CD14-positive monocyte (primary cell): ENCODE measurements around the gene IGSF22. TPM values are rescaled to one million over a fixed set of nuclear protein-coding genes. Genes with fewer than 3 reads are reported as not detected.
A peak's percentile ranks its signal among the peaks of the same experiment; 100 is the strongest.

Source experiments
- DNase-seq, 3 donors: peaks; one replicate each; pipeline ENCODE4 v3.0.0-alpha.2; 2011 to 2022
- H2AFZ ChIP-seq: 2 replicates; pipeline ENCODE4 v1.6.0; 2012; ENCODE audit warnings: mild to moderate bottlenecking, low read depth, low read length, inconsistent platforms; ENCODE audit not compliant: insufficient read depth, poor library complexity, severe bottlenecking
- H3K27ac ChIP-seq, 2 donors: 1 replicate in 1 of 2; 2 replicates in 1 of 2; pipeline ENCODE4 v1.5.1; 2012 to 2013; ENCODE audit warnings: low read length in 2 of 2, control low read depth in 1 of 2, inconsistent platforms in 1 of 2, low read depth in 1 of 2, mild to moderate bottlenecking in 1 of 2
- H3K27me3 ChIP-seq, 2 donors: one replicate each; pipeline versions ENCODE4 v1.6.0 to v1.6.1; 2011 to 2013; ENCODE audit warnings: low read length in 2 of 2; ENCODE audit not compliant: control insufficient read depth in 2 of 2, insufficient read depth in 2 of 2
- H3K36me3 ChIP-seq, 2 donors: replicated peaks in 1 of 2; 1 replicate in 1 of 2; 2 replicates in 1 of 2; pipeline versions ENCODE4 v1.5.1 to v1.6.1; 2012 to 2013; ENCODE audit warnings: low read length in 2 of 2, control low read depth in 1 of 2, inconsistent platforms in 1 of 2, mild to moderate bottlenecking in 1 of 2; ENCODE audit not compliant: insufficient read depth in 2 of 2, control insufficient read depth in 1 of 2
- H3K4me1 ChIP-seq, 2 donors: 1 replicate in 1 of 2; 2 replicates in 1 of 2; pipeline versions ENCODE4 v1.5.1 to v1.6.1; 2012 to 2013; ENCODE audit warnings: low read length in 2 of 2, control low read depth in 1 of 2, inconsistent platforms in 1 of 2, mild to moderate bottlenecking in 1 of 2, moderate library complexity in 1 of 2; ENCODE audit not compliant: insufficient read depth in 2 of 2, control insufficient read depth in 1 of 2
- H3K4me2 ChIP-seq: replicated peaks from 2 replicates; pipeline ENCODE3; 2012; ENCODE audit warnings: low read length, moderate library complexity, mild to moderate bottlenecking; ENCODE audit not compliant: poor library complexity, severe bottlenecking; ENCODE audit errors: extremely low read depth
- H3K4me3 ChIP-seq, 3 experiments: fragments of 200-600 bp in 1 of 3; sonication (generic) in 1 of 3; replicated peaks in 1 of 3; 1 replicate in 2 of 3; 2 replicates in 1 of 3; pipeline ENCODE4 v1.5.1; 2011 to 2013; ENCODE audit warnings: low read length in 3 of 3, mild to moderate bottlenecking in 3 of 3, control low read depth in 2 of 3, low read depth in 2 of 3, inconsistent platforms in 1 of 3, moderate library complexity in 1 of 3
- H3K79me2 ChIP-seq: 2 replicates; pipeline ENCODE4 v1.6.0; 2012; ENCODE audit warnings: mild to moderate bottlenecking, control low read depth, inconsistent platforms, low read length, moderate library complexity; ENCODE audit not compliant: insufficient read depth
- H3K9ac ChIP-seq: 2 replicates; pipeline ENCODE4 v1.6.0; 2017; ENCODE audit warnings: low read length, mild to moderate bottlenecking; ENCODE audit not compliant: insufficient read depth, poor library complexity, severe bottlenecking
- H3K9me3 ChIP-seq, 2 donors: replicated peaks in 1 of 2; 1 replicate in 1 of 2; 2 replicates in 1 of 2; pipeline versions ENCODE4 v1.5.1 to v1.6.1; 2012 to 2013; ENCODE audit warnings: low read length in 2 of 2, control low read depth in 1 of 2; ENCODE audit not compliant: control insufficient read depth in 1 of 2, insufficient read depth in 1 of 2
- H4K20me1 ChIP-seq: 2 replicates; pipeline ENCODE4 v1.6.0; 2012; ENCODE audit warnings: mild to moderate bottlenecking, low read length, control low read depth, moderate library complexity; ENCODE audit not compliant: insufficient read depth
- H3K27ac Mint-ChIP-seq, 7 donors: one replicate each; pipeline ENCODE4 v1.8.0; 2020; ENCODE audit warnings: mild to moderate bottlenecking in 7 of 7, mixed read lengths in 7 of 7, moderate library complexity in 6 of 7, inconsistent platforms in 2 of 7
- H3K27me3 Mint-ChIP-seq, 3 donors: one replicate each; pipeline ENCODE4 v1.8.0; 2021 to 2022; ENCODE audit warnings: low read depth in 3 of 3, mild to moderate bottlenecking in 3 of 3, mixed read lengths in 3 of 3, moderate library complexity in 3 of 3, inconsistent platforms in 1 of 3
- H3K36me3 Mint-ChIP-seq, 2 donors: one replicate each; pipeline ENCODE4 v1.8.0; 2020; ENCODE audit warnings: mixed read lengths in 2 of 2, inconsistent platforms in 1 of 2, mild to moderate bottlenecking in 1 of 2
- H3K4me1 Mint-ChIP-seq: one replicate; pipeline ENCODE4 v1.8.0; 2020; ENCODE audit warnings: mild to moderate bottlenecking, mixed read lengths
- H3K4me3 Mint-ChIP-seq, 2 donors: one replicate each; pipeline ENCODE4 v1.8.0; 2020; ENCODE audit warnings: mild to moderate bottlenecking in 2 of 2, mixed read lengths in 2 of 2, moderate library complexity in 1 of 2
- H3K9me3 Mint-ChIP-seq, 7 donors: one replicate each; pipeline ENCODE4 v1.8.0; 2020 to 2022; ENCODE audit warnings: mixed read lengths in 7 of 7, mild to moderate bottlenecking in 6 of 7, moderate library complexity in 6 of 7, inconsistent platforms in 2 of 7
- CTCF ChIP-seq: fragments of 200-600 bp; IDR thresholded peaks from one replicate; pipeline ENCODE4 v1.8.0; 2022; ENCODE audit warnings: antibody characterized with exemption, mild to moderate bottlenecking
- WGBS: methylation state at CpG from one replicate; pipeline ENCODE4 v1.1.5; 2013; ENCODE audit warnings: missing lambda C conversion rate; ENCODE audit not compliant: insufficient coverage; 5-methylcytosine and 5-hydroxymethylcytosine counted together
- intact Hi-C, 2 donors: fragments of 100-400 bp; cut with micrococcal nuclease; formaldehyde crosslinking; loops; one replicate each; pipeline versions ENCODE4 v1.15.0 to v1.15.1; 2023
- polyA plus RNA-seq, 3 donors: library from polyadenylated mRNA; depleted of rRNA in 1 of 3; unstranded in 2 of 3; stranded (reverse) in 1 of 3; fragments of 300-500 nt in 2 of 3; fragments of >200 nt in 1 of 3; fragmentation: Illumina TruSeq in 2 of 3; gene quantifications; 1 replicate in 2 of 3; 2 replicates in 1 of 3; pipeline ENCODE4 v1.2.3, GENCODE V29; 2012 to 2021

IGSF22 gene
- polyA plus RNA-seq, 3 donors, result not detected

- no peak for DNase-seq
- H3K4me2 ChIP-seq, result no peak overlapping the region
- TF ChIP-seq CTCF, result no peak
- Mint-ChIP-seq H3K27ac (peak overlapping the region in 1 of 7 donors; percentile 15), H3K9me3 (no peaks in the 10 kb centered on the region), H3K4me1 (no peaks in the 10 kb centered on the region), H3K4me3 (no peak overlapping the region), H3K27me3 (peaks cover 5 to 9% (median 9%) of the 10 kb centered on the region in 3 donors), H3K36me3 (no peaks in the 10 kb centered on the region)
- no peak overlapping the region for H3K4me3 ChIP-seq
- no peaks in the 10 kb centered on the region for H3K36me3 ChIP-seq
- no peaks in the 10 kb centered on the region for H4K20me1 ChIP-seq
- no peak overlapping the region for H3K9ac ChIP-seq
- H3K79me2 ChIP-seq, result no peaks in the 10 kb centered on the region
- no peaks in the 10 kb centered on the region for H3K4me1 ChIP-seq
- H2AFZ ChIP-seq, result no peak overlapping the region
- no peak overlapping the region for H3K27ac ChIP-seq
- 91% methylated on average over 24 of the region's 26 CpGs for WGBS
- H3K9me3 ChIP-seq, result no peaks in the 10 kb centered on the region
- H3K27me3 ChIP-seq, result no peaks in the 10 kb centered on the region
- intact Hi-C loops, result no loop called here
Observed at GRCh38 chr11:18713646-18714442, 12.1 kb downstream of the IGSF22 start.

- peaks cover 0 to 5% (median 0%) of the 10 kb centered on the region in 7 donors for H3K9me3 Mint-ChIP-seq
- no peak for DNase-seq
Observed at GRCh38 chr11:18710545-18710944, 15.4 kb downstream of the IGSF22 start.

More at GRCh38 chr11:18710545-18710944, 15.4 kb downstream of the IGSF22 start:
- H3K36me3 ChIP-seq, result no peaks in the 10 kb centered on the region
- peak overlapping the region in 1 of 7 donors; percentile 79 for H3K27ac Mint-ChIP-seq
- no peak overlapping the region for H3K27ac ChIP-seq
- TF ChIP-seq CTCF, result no peak
- H3K4me2 ChIP-seq, result no peak overlapping the region
- intact Hi-C loops, result no loop called here
- no peak overlapping the region for H2AFZ ChIP-seq
- H3K27me3 Mint-ChIP-seq, result peaks cover 23 to 26% (median 26%) of the 10 kb centered on the region in 3 donors
- peaks cover 19% of the 10 kb centered on the region for H3K4me1 Mint-ChIP-seq
- no peak overlapping the region for H3K4me3 Mint-ChIP-seq
- no peak overlapping the region for H3K4me3 ChIP-seq
- H3K36me3 Mint-ChIP-seq, result no peaks in the 10 kb centered on the region
- H3K79me2 ChIP-seq, result no peaks in the 10 kb centered on the region
- H3K9ac ChIP-seq, result no peak overlapping the region
- H3K9me3 ChIP-seq, result no peaks in the 10 kb centered on the region
- H4K20me1 ChIP-seq, result no peaks in the 10 kb centered on the region
- H3K27me3 ChIP-seq, result peaks cover 14 to 16% of the 10 kb centered on the region in 2 donors
- WGBS, result 93% methylated on average over 5 of the region's 5 CpGs
- H3K4me1 ChIP-seq, result peaks cover 11 to 13% of the 10 kb centered on the region in 2 donors
